OCI-LY1 (cell line): ENCODE data around the gene PTPRD.

Experiments used
- EZH2 ChIP-seq: fragments of 200-600 bp; sonication (generic), shearing (Covaris generic); IDR thresholded peaks from 2 replicates; pipeline ENCODE4 v1.8.0; 2017; ENCODE audit warnings: borderline replicate concordance, mixed run types, mild to moderate bottlenecking, antibody characterized with exemption, low read length, moderate library complexity, mixed read lengths
- TF ChIP-seq, protein P1 (sequence below): fragments of 200-600 bp; sonication (generic), shearing (Covaris generic); IDR thresholded peaks from 2 replicates; pipeline ENCODE4 v1.5.1; 2017; ENCODE audit warnings: mild to moderate bottlenecking, antibody characterized with exemption, low read length, moderate library complexity, mixed read lengths

DNA sequence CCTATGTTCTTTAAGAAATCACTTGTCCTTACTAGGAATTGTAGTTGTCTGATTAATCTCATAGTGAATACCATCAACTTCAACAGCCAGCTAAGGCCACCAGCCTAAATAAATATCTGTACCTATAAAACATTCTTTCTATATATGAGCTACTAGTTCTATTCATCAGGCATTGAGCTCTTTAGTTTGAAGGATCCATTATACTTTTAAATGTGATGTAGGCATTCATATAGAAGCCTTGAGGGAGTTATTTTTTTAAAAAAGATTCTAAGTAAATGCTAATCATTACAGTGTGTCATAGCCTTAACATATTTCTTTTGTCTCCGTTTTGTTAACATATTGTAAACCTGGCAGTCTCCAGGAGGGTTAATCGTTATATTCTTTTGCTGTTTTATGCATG lies 838.3 kb downstream of the PTPRD start:
- no peak for TF ChIP-seq EZH2
- TF ChIP-seq, protein P1, sequence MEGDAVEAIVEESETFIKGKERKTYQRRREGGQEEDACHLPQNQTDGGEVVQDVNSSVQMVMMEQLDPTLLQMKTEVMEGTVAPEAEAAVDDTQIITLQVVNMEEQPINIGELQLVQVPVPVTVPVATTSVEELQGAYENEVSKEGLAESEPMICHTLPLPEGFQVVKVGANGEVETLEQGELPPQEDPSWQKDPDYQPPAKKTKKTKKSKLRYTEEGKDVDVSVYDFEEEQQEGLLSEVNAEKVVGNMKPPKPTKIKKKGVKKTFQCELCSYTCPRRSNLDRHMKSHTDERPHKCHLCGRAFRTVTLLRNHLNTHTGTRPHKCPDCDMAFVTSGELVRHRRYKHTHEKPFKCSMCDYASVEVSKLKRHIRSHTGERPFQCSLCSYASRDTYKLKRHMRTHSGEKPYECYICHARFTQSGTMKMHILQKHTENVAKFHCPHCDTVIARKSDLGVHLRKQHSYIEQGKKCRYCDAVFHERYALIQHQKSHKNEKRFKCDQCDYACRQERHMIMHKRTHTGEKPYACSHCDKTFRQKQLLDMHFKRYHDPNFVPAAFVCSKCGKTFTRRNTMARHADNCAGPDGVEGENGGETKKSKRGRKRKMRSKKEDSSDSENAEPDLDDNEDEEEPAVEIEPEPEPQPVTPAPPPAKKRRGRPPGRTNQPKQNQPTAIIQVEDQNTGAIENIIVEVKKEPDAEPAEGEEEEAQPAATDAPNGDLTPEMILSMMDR: no peak
